OCI-M1 (cell line): ENCODE measurements around the gene VCAM1.
"Not testable (repeated sequence)": the region's sequence is repeated elsewhere in the genome, so short reads cannot be mapped to it uniquely, and the experiment has no call there.

Experiments
- DNase-seq: peaks from one replicate; lab custom pipeline; 2025; lab: John Stamatoyannopoulos, UW

VCAM1 gene

GRCh38 chr1:100719490-100719889 lies at the start of gene VCAM1:
VCAM1 (plus strand) TSS chr1:100719742; CDS start chr1:100719861, 119 bp downstream.
- no peak for DNase-seq

DNA sequence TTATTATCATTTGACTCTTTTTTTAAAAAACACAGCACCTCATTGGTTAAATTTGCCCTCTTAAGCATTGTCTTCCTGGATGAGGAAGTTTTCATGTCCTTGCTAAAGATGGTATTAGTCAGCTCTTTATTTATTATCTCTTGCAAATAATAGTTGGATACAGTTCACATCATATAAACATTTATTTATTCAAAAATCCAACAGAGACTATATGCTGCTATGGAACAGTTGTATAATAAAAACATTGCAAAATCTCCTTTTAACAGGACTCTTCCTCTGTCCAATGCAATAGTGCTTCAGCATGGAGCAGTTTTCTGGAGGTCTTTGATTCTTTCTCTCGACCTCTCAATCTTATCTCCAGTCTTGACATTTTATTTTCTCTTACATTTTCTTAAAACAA lies 49.5 kb upstream of the VCAM1 start:
- DNase-seq: no peak

DNA sequence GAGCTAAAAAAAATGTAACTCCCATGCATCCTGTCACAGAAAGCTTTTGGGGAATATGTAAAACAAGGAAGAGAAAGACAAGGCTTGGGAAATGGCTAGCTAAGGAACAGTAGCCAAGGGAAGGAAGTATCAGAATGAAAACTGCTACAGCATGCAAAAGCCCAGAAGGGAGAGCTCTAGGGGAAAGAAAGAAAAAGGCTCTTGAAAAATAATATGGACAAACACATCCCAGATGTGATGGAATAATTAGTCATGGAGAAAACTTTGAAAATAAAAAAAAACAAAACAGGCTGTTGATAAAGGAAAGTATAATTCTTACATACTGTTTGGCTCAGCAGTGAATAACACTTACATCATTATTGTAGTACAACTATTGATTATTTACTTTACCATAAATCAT lies 47.9 kb upstream of the VCAM1 start:
- DNase-seq: no peak

- DNase-seq: no peak
Measured at GRCh38 chr1:100683448-100684349, 35.8 kb upstream of the VCAM1 start.

DNA sequence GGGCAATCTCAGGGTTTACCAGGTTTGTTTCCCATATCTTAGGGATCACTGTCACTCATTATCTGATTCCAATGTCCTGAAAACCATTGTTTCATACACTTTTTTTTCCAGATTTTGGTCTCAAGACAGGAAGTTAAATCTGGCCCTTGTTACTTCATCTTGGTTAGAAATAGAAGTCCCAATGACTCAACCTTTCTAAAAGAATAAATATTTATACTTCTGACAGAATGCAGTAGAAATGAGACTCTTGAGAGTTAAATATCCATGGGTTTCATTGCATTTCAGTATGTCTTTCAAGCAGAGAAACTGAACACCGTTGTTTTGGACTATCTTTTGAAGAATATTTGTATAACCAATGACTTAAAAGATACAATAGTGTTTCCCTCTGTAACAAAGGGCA lies 19.8 kb upstream of the VCAM1 start:
- no peak for DNase-seq

GRCh38 chr1:100700586-100700985 lies 19.0 kb upstream of the VCAM1 start:
- DNase-seq: no peak

- no peak for DNase-seq
Measured at GRCh38 chr1:100703052-100703451, 16.5 kb upstream of the VCAM1 start.

- DNase-seq: no peak
Measured at GRCh38 chr1:100703716-100704115, 15.8 kb upstream of the VCAM1 start.

DNA sequence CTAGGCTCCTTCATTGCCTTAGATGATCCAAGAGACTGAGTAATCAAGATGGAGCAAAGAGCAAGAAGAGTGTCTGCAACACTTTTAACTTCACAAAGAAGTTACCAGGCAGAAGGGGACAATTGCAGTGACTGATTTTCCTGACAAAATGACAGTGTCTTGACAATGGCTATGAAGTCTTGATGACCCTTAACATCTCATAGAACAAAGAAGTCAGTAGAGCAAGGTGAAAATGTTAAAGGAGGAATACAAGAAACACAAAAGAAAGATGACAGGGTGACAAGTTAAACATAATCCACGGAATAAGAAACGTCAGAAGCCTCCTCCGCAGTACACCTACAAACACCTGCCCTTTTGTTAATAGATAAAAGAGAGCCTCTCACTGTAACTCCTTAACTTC lies 15.1 kb upstream of the VCAM1 start:
- DNase-seq: no peak

- DNase-seq: no peak
Measured at GRCh38 chr1:100706296-100706695, 13.2 kb upstream of the VCAM1 start.

GRCh38 chr1:100706856-100707255 lies 12.7 kb upstream of the VCAM1 start:
- DNase-seq: no peak

GRCh38 chr1:100708476-100709062 lies 11.0 kb upstream of the VCAM1 start:
- DNase-seq: no peak

DNA sequence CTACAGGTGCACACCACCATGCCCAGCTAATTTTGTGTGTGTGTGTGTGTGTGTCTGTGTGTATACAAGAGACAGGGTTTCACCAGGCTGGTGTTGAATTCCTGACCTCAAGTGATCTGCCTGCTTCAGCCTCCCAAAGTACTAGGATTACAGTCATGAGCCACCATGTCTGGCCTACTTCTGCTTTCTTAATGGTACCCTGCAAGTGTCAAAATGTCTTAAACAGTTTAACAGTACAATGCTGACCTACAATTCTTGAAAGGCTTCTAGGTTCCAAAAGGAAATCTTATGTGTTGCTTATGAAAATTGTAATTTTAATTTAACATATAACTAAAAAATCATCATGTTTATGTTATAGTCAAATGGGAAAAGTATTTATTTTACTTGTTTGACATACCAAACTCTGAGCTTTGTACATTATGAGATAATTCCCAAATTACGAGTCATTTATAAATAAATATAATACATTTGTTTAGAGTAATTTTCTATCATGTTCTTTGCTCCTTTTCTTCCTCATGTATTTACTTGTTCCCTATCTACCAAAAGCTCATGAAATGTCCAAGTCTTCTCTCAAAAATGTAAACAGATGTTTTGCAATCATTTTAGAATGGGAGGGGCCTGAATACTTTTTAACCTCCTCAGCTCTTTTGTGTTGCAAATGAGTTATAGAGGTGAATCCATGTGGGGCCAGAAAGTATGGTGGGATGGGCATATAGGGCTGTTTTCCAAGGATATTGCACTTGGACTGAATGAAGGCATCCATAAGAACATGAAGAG lies 8.4 kb upstream of the VCAM1 start:
- DNase-seq: peak; percentile 30

- DNase-seq: not testable (repeated sequence)
Measured at GRCh38 chr1:100713027-100713426, 6.5 kb upstream of the VCAM1 start.

DNA sequence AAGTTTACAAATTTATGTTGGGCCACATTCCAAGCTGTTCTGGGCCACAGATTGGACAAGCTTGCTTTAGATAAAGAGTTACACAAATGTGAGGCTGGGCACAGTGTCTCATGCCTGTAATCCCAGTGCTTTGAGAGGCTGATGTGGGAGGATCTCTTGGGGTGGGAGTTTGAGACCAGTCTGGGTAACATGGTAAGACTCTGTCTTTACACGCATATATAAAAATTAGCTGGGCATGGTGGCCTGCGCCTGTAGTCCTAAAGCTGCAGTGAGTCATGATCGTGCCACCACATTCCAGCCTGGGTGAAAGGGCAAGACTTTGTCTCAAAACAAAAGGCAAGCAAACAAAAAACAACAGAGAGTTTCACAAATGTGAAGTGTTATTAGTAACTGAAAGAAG lies 5.9 kb upstream of the VCAM1 start:
- no peak for DNase-seq

DNA sequence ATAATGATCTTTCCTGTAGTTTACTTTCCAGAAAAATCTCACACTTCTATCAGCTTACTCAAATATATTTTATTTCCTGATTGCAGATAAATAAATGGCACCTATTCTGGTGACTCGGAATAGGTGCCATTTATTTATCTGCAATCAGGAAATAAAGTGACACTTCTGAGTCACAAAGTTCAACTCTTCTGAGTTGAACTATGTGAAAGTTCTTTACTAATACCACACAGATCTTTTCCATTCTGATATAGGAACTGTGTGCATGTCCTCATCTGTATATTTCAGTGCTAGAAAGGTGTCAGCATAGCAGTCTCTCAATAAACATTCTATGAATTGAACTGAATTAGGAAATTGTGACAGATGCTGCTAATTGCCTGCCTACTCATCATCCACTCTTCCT lies 4.9 kb upstream of the VCAM1 start:
- DNase-seq: no peak

DNA sequence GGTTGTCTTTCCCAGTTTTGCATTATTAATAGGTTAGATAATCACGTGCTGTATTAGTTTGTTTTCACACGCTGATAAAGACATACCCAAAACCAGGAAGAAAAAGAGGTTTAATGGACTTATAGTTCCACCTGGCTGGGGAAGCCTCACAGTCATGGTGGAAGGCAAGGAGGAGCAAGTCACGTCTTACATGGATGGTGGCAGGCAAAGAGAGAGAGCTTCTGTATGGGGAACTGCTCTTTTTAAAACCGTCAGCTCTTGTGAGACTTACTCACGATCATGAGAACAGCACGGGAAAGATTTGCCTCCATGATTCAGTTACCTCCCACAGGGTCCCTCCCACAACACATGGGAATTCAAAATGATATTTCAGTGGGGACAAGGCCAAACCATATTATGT lies 2.3 kb upstream of the VCAM1 start:
- DNase-seq: no peak

GRCh38 chr1:100718581-100718980 lies 961 bp upstream of the VCAM1 start:
- DNase-seq: no peak

DNA sequence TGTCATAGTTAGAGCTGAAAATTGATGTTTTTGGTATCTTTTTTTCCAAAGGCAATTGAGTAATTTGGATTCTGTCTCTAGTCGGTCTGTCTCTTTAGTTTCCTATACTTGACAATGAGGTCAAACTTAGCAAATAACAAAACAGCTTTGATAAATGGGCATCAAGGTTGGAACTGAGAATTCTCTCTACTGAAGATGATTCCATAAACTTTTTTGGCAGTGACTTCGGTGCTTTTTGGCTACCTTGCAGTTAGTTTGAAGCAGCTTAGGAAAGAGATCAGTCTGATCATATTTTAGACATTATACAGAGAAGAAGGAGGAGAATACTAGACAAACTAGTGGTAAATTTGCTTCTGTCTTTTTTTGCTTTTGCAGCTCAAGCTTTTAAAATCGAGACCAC lies 559 bp downstream of the VCAM1 start:
- DNase-seq: no peak

DNA sequence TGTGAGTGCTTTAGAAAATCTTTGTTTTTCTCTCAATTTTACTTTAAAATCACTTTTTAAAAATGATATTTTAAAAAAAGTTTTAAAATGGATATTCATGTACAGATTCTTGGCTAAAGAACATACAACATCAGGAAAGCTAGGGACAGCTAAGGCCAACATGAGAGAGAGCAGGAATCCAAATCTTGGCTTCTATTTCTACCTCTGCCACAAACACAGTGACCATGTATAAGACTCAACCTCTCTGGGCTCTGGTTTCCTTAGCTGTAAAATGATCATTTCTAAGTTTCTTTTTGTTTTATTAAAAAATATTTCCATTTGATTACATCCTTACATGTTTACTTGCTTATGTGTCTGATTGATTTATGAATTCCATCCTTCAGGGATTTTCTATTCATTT lies 1.2 kb downstream of the VCAM1 start:
- no peak for DNase-seq

DNA sequence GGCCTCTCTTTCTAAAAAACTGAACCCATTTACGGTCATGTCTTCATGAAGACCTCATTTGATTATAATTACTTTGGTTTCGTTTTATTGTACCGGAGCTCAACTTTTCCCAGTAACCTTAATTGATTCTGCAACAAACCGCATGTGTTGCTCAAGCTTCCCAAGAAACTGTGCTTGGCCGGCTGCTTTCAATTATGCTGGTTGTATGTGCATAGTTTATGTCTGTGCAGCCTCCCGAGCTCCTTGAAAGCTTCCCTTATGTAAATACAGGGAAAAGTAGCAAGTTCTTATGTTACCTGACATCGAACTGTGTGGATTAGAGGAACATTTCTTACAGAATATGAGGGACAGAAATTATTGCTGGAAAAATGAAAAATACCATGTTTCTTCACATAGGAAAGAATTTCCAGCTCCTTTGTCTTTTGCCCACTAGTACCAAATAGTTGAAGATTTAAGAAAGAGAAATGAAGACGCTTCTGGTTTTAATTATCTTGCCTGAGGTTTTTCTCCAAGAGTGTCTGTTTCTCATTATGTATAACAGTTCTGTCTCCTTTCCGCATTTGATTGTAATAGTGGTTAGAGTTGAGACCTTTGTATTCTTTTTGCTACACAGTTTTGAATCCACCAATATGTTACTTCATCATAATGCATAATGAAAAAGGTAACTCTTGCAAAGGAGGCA lies 2.1 kb downstream of the VCAM1 start:
- DNase-seq: peak; percentile 71

DNA sequence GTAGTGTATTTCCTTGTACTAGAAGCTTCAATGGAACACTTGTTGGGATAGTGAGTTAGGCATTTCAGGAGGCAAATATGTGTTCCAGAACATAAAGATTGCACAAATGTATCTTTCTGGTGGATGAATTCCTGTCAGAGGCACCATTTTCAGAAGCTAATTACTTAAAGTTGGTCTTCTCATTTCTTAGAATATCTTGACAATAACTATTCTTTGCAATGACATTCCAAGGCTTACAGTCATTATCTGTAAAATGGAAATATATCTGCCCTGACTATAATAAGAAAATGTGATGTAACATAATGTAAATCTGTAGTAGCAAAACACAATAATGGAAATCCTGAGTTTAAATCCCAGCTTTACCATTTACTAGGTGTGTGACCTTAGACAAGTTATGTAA lies 2.7 kb downstream of the VCAM1 start:
- DNase-seq: peak; percentile 29
